ENCODE measurements around the gene EIF5A. TPM values are rescaled to one million over a fixed set of nuclear protein-coding genes. Genes with fewer than 3 reads are reported as not detected.

The EIF5A gene
- total RNA-seq, 1 experiment from 2014 or later, result 1,139 TPM

DNA sequence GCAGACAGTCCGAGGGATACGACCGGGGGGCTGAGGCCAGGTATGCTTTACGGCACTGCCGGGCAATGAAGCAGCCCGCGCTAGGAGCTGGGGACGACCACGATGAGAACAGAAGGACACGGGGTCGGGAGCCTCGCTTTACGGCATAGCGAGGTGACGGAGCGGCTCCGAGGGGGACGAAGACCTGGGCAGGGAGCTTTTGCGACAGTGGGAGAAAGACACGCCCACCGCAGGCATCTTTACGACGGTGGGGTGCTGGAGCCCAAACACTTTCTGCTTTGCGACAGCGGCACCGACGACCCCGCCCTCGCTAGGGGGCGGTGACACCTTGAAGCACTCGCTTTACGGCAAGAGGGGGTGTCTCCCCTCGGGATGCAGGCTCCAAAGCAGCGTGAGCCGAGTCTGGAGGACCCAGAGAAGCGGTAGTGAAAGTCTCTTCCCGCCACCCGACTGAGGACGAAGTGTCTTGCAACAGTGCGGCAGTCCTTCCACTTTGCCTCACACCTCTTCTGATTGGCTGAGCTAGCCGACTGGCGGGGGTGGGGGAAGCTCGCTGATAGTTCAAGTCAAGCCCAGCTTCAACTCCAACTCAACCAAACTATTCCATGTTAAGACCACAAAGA lies 22.1 kb downstream of the EIF5A start:
- H3K9me2 ChIP-seq (ENCODE audit: insufficient read depth), result no peaks in the 10 kb centered on the region
- peak overlapping the region; percentile 81 for H3K27ac ChIP-seq (ENCODE audit: low read depth, low read length)
- ChIA-PET RAD21 (ENCODE audit: low non-redundant PET in 1 of 2, low total read pairs in 2 of 2, uncharacterized antibody in 2 of 2, unreplicated experiment in 2 of 2) (interaction anchor here (0.6 to 0.8 kb wide), 4 partner anchors 15 to 196 kb away, joined by 3 to 5 read pairs (median 3); partner anchors contain the start of gene TMEM256 (in 1 of the 2)), CTCF (interaction anchor here (0.6 to 2.2 kb wide), 17 partner anchors 9 to 712 kb away, joined by 3 to 12 read pairs (median 5); partner anchors contain the start of genes ACADVL, DLG4, GPS2 and SENP3), POLR2A (interaction anchor here (0.8 to 2.0 kb wide), 14 partner anchors 14 to 844 kb away, joined by 3 to 11 read pairs (median 5); partner anchors contain the start of genes ACADVL, DLG4, GABARAP and MPDU1)
- H2AFZ ChIP-seq (ENCODE audit: low read depth, low read length, poor library complexity, severe bottlenecking), result no peak overlapping the region
- BruUV-seq (replicated peaks), result no TSS peak
- peak overlapping the region; percentile 93 for H3K9ac ChIP-seq (ENCODE audit: low read length)
- H3K4me1 ChIP-seq (ENCODE audit: control insufficient read depth in 1 of 2, insufficient read depth in 2 of 2, low read length in 2 of 2), result peaks cover 3 to 29% of the 10 kb centered on the region in 2 experiments; a peak in 3 of 4 replicates
- DNase-seq (ENCODE audit: low read depth, low spot score) (peak; percentile 99), ATAC-seq (peak; percentile 78)
- intact Hi-C loops (cut with micrococcal nuclease), result no loop called here
- H3K36me3 ChIP-seq (ENCODE audit: control insufficient read depth in 1 of 2, insufficient read depth in 2 of 2, low read length in 2 of 2), result peaks cover 0 to 9% of the 10 kb centered on the region in 2 experiments; a peak in 3 of 4 replicates
- H3K27me3 ChIP-seq (ENCODE audit: insufficient read depth, low read length), result no peaks in the 10 kb centered on the region
- peak overlapping the region; percentile 77 for H3K4me2 ChIP-seq (ENCODE audit: low read length)
- no peaks in the 10 kb centered on the region for H3K9me3 ChIP-seq (ENCODE audit: control insufficient read depth in 1 of 2, insufficient read depth in 1 of 2, low read depth in 1 of 2, low read length in 2 of 2)
- peak overlapping the region; percentile 98 to 99 for H3K4me3 ChIP-seq (replicated peaks in 1 of 2; ENCODE audit: low read depth in 1 of 2, low read length in 2 of 2)
- H4K20me1 ChIP-seq (ENCODE audit: insufficient read depth), result no peaks in the 10 kb centered on the region
- no peak for TF ChIP-seq EZH2 (IDR thresholded peaks at IDR 0.05)
- TF ChIP-seq, protein P1, sequence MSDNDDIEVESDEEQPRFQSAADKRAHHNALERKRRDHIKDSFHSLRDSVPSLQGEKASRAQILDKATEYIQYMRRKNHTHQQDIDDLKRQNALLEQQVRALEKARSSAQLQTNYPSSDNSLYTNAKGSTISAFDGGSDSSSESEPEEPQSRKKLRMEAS (IDR thresholded peaks at IDR 0.05), result peak; percentile 73; the same call in 1 of the 2 replicates
- no peak for TF ChIP-seq ZNF274 (IDR thresholded peaks at IDR 0.05; ENCODE audit: low read depth, low read length)
- no peak for TF ChIP-seq EZH2phosphoT487 (IDR thresholded peaks at IDR 0.05; ENCODE audit: borderline replicate concordance)
- TF ChIP-seq POLR2AphosphoS5 (IDR thresholded peaks at IDR 0.05; ENCODE audit: low read depth, low read length), result peak; percentile 76
- peak; percentile 53; the same call in 1 of the 2 replicates for TF ChIP-seq SP1 (IDR thresholded peaks at IDR 0.05; ENCODE audit: low read depth)
- no peak for TF ChIP-seq CEBPB (IDR thresholded peaks at IDR 0.05; ENCODE audit: low read depth)
- TF ChIP-seq TCF7L2 (IDR thresholded peaks at IDR 0.05; ENCODE audit: borderline replicate concordance, extremely low read depth, insufficient read depth, insufficient read length), result peak; percentile 59
- TF ChIP-seq EGR1 (IDR thresholded peaks at IDR 0.05; ENCODE audit: low read depth), result peak; percentile 70; the same call in 1 of the 2 replicates
- peak; percentile 29 for TF ChIP-seq POLR2A (IDR thresholded peaks at IDR 0.05; ENCODE audit: borderline replicate concordance, extremely low read depth, insufficient read depth, insufficient read length)
- H3K79me2 ChIP-seq (ENCODE audit: insufficient read depth, low read length), result peaks cover 20% of the 10 kb centered on the region; the same call in 1 of the 2 replicates

Measured in HCT116 (cell line).